ENCODE data around the gene AMER2. TPM values are rescaled to one million over a fixed set of nuclear protein-coding genes. Genes with fewer than 3 reads are reported as not detected.

Gene AMER2
- total RNA-seq, 1 donor: not detected

DNA sequence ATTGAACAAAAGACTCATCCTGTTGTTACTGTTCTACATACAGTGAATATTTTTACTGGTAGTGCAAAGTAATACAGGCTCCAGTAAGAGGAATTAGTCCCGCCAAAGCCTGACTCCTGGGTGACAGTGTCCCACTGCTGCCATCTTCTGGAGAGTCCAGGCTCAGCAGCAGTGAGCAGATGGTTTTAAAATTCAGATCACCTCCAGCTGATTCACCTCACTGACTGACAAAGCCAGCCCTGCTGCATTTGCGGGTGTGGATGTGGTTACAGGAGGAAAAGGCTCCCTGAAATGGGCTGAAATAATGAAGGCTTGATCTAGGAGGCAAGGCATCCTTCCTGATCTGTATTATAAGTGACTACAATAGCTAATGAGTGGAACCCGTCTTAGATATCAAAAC, 57.9 kb downstream of the AMER2 start:
- H3K4me3 ChIP-seq (ENCODE audit: low read depth, low read length): no peak overlapping the region
- TF ChIP-seq, protein P1, sequence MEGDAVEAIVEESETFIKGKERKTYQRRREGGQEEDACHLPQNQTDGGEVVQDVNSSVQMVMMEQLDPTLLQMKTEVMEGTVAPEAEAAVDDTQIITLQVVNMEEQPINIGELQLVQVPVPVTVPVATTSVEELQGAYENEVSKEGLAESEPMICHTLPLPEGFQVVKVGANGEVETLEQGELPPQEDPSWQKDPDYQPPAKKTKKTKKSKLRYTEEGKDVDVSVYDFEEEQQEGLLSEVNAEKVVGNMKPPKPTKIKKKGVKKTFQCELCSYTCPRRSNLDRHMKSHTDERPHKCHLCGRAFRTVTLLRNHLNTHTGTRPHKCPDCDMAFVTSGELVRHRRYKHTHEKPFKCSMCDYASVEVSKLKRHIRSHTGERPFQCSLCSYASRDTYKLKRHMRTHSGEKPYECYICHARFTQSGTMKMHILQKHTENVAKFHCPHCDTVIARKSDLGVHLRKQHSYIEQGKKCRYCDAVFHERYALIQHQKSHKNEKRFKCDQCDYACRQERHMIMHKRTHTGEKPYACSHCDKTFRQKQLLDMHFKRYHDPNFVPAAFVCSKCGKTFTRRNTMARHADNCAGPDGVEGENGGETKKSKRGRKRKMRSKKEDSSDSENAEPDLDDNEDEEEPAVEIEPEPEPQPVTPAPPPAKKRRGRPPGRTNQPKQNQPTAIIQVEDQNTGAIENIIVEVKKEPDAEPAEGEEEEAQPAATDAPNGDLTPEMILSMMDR (IDR thresholded peaks at IDR 0.05; ENCODE audit: insufficient read depth, low read depth, low read length): peak; percentile 89
- peak; percentile 68 for DNase-seq (ENCODE audit: low read depth)

DNA sequence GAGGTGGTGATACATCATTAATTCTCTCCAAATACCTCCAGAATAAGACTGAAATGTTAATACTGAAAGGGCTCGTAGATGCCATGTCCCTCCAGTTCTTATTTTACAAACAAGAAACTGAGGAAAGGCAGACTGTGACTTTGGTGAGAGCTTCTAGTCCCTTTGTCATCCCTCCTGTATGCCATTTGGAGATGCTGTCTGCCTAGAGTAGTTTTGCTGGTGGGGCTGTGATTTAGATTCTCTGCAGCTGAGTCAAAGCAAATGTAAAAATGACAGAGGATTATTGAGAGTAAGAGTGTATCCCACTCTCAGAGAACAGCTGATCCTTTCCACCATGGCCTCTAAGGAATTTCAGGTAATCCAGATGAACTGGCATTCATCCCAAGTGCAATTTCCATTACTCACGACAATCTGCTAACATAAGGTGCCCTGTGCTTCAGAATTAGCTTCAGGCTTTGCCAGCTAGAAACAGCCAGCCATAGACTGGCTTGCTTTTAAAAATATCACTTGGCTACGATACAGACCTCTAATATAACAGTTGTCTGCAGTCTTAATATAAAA, 59.3 kb downstream of the AMER2 start:
- no peak for DNase-seq (ENCODE audit: low read depth)
- no peak overlapping the region for H3K4me3 ChIP-seq (ENCODE audit: low read depth, low read length)
- TF ChIP-seq, protein P1 (IDR thresholded peaks at IDR 0.05; ENCODE audit: insufficient read depth, low read depth, low read length): no peak

Small RNA genes within 50 kb of the gene (small RNA-seq; reads per million reads assigned to genes)
- not detected for gene AL359757.1
- not detected for gene AL359757.2

Other genes starting within 250 kb of the AMER2 start
- under 0.01 TPM in 2 replicates for gene PABPC3, start 76.2 kb downstream of the AMER2 start, total RNA-seq
- 28.3 and 41.9 TPM in 2 replicates for gene MTMR6, start 115.2 kb upstream of the AMER2 start, total RNA-seq
- gene NUP58, start 129.3 kb upstream of the AMER2 start, total RNA-seq: 67.6 and 96.3 TPM in 2 replicates
- under 0.01 and 0.32 TPM in 2 replicates for gene ATP8A2, start 199.7 kb upstream of the AMER2 start, total RNA-seq

Data from fibroblast of villous mesenchyme (primary cell).